SK-N-SH (cell line): ENCODE data around the gene MEIS2. TPM values are rescaled to one million over a fixed set of nuclear protein-coding genes. Genes with fewer than 3 reads are reported as not detected.

Experiments
- CTCF ChIA-PET: fragments of 300-600, 350-600 bp; formaldehyde crosslinking; extraction: SDS; loops from one replicate; lab custom pipeline; 2021; lab: Yijun Ruan, JAX
- POLR2A ChIA-PET: fragments of 350-600 bp; sonication (Branson Sonifier 250); formaldehyde crosslinking; extraction: SDS; loops from one replicate; lab custom pipeline; 2020; ENCODE audit warnings: antibody characterized with exemption, inconsistent platforms; lab: Yijun Ruan, JAX
- DNase-seq: peaks from one replicate; pipeline ENCODE4 v3.0.0; 2012
- H2AFZ ChIP-seq: fragments of 200-600 bp; sonication (generic); 2 replicates; pipeline ENCODE4 v1.8.1; 2016; ENCODE audit warnings: antibody characterized with exemption, mild to moderate bottlenecking, low read depth
- H3F3A ChIP-seq: fragments of 200-600 bp; sonication (generic); replicated peaks from 2 replicates; pipeline ENCODE3; 2016; ENCODE audit warnings: antibody characterized with exemption, mild to moderate bottlenecking; ENCODE audit not compliant: insufficient read depth
- H3K27ac ChIP-seq, 2 experiments: fragments of 200-500 bp in 1 of 2; fragments of 200-600 bp in 1 of 2; sonication (Bioruptor generic) in 1 of 2; sonication (generic), shearing (Covaris generic) in 1 of 2; 2 replicates each; pipeline versions ENCODE4 v1.5.1 to v1.6.1; 2014 to 2016; ENCODE audit warnings: low read depth in 2 of 2, inconsistent platforms in 1 of 2, low read length in 1 of 2, mild to moderate bottlenecking in 1 of 2, mixed read lengths in 1 of 2
- H3K27me3 ChIP-seq: fragments of 200-600 bp; sonication (generic), shearing (Covaris generic); 2 replicates; pipeline ENCODE4 v1.6.1; 2016; ENCODE audit warnings: mixed run types; ENCODE audit not compliant: insufficient read depth
- H3K36me3 ChIP-seq, 2 experiments: fragments of 200-500 bp in 1 of 2; fragments of 200-600 bp in 1 of 2; sonication (Bioruptor generic) in 1 of 2; sonication (generic) in 1 of 2; replicated peaks in 1 of 2; 2 replicates each; pipeline versions ENCODE3 to v1.5.1; 2014 to 2016; ENCODE audit warnings: low read length in 1 of 2, mild to moderate bottlenecking in 1 of 2; ENCODE audit not compliant: insufficient read depth in 2 of 2, control insufficient read depth in 1 of 2
- H3K4me1 ChIP-seq, 2 experiments: fragments of 200-500 bp in 1 of 2; fragments of 200-600 bp in 1 of 2; sonication (Bioruptor generic) in 1 of 2; sonication (generic), shearing (Covaris generic) in 1 of 2; 2 replicates each; pipeline versions ENCODE4 v1.5.1 to v1.6.1; 2014 to 2016; ENCODE audit warnings: low read depth in 1 of 2, low read length in 1 of 2, mixed run types in 1 of 2; ENCODE audit not compliant: insufficient read depth in 2 of 2, control insufficient read depth in 1 of 2
- H3K4me2 ChIP-seq: fragments of 200-600 bp; sonication (generic), shearing (Covaris generic); 2 replicates; pipeline ENCODE4 v1.6.1; 2017; ENCODE audit warnings: mixed run types
- H3K4me3 ChIP-seq, 2 experiments: fragments of 200-500 bp in 1 of 2; fragments of 200-600 bp in 1 of 2; sonication (Bioruptor generic) in 1 of 2; sonication (generic), shearing (Covaris generic) in 1 of 2; 2 replicates each; pipeline versions ENCODE4 v1.5.1 to v1.8.1; 2014 to 2016; ENCODE audit warnings: low read depth in 2 of 2, inconsistent platforms in 1 of 2, low read length in 1 of 2, mild to moderate bottlenecking in 1 of 2, mixed read lengths in 1 of 2, moderate library complexity in 1 of 2
- H3K79me2 ChIP-seq: fragments of 200-600 bp; sonication (generic); 2 replicates; pipeline ENCODE4 v1.8.1; 2017; ENCODE audit warnings: mild to moderate bottlenecking; ENCODE audit not compliant: insufficient read depth
- H3K9ac ChIP-seq: fragments of 200-600 bp; sonication (generic); 2 replicates; pipeline ENCODE4 v1.6.1; 2017; ENCODE audit warnings: mixed run types
- H3K9me2 ChIP-seq: fragments of 200-600 bp; sonication (generic); 2 replicates; pipeline ENCODE4 v1.6.1; 2017; ENCODE audit warnings: mixed run types
- H3K9me3 ChIP-seq: fragments of 200-600 bp; sonication (generic); 2 replicates; pipeline ENCODE4 v1.6.1; 2017; ENCODE audit warnings: mixed run types, mild to moderate bottlenecking, moderate library complexity
- H4K20me1 ChIP-seq: fragments of 200-600 bp; sonication (generic); 2 replicates; pipeline ENCODE4 v1.6.1; 2017; ENCODE audit warnings: mild to moderate bottlenecking, mixed run types; ENCODE audit not compliant: insufficient read depth
- EP300 ChIP-seq, 2 experiments: IDR thresholded peaks; 2 replicates each; pipeline versions ENCODE4 v1.4.0 to v1.6.1; 2012; ENCODE audit warnings: borderline replicate concordance in 1 of 2, low read depth in 1 of 2, low read length in 1 of 2
- FOXJ3 ChIP-seq: sonication (generic); formaldehyde crosslinking; IDR thresholded peaks from 2 replicates; pipeline ENCODE4 v1.5.1; 2020; ENCODE audit warnings: mild to moderate bottlenecking, missing genetic modification reagents
- FOXM1 ChIP-seq: IDR thresholded peaks from 2 replicates; pipeline ENCODE4 v1.4.0; 2012; ENCODE audit warnings: low read depth, mild to moderate bottlenecking
- GATA2 ChIP-seq: sonication (generic); formaldehyde crosslinking; IDR thresholded peaks from 2 replicates; pipeline ENCODE4 v1.5.0; 2020; ENCODE audit warnings: mild to moderate bottlenecking, missing genetic modification reagents
- JUND ChIP-seq: IDR thresholded peaks from 2 replicates; pipeline ENCODE4 v1.4.0; 2012
- MAX ChIP-seq: IDR thresholded peaks from 2 replicates; pipeline ENCODE4 v1.4.0; 2012; ENCODE audit warnings: low read depth
- PBX3 ChIP-seq: IDR thresholded peaks from 2 replicates; pipeline ENCODE4; 2012
- RAD21 ChIP-seq: IDR thresholded peaks from 2 replicates; pipeline ENCODE4 v1.6.1; 2012; ENCODE audit warnings: mild to moderate bottlenecking, low read length
- RCOR1 ChIP-seq: fragments of 150-350 bp; IDR thresholded peaks from 2 replicates; pipeline ENCODE4 v1.6.1; 2017; ENCODE audit warnings: antibody characterized with exemption, low read length
- REST ChIP-seq: IDR thresholded peaks from 2 replicates; pipeline ENCODE4 v1.6.1; 2012; ENCODE audit warnings: mild to moderate bottlenecking, low read depth, low read length, moderate library complexity
- RFX5 ChIP-seq: IDR thresholded peaks from 2 replicates; pipeline ENCODE4 v1.6.1; 2012; ENCODE audit warnings: mild to moderate bottlenecking, improper control_type of control experiment, low read length
- SIN3A ChIP-seq: IDR thresholded peaks from 2 replicates; pipeline ENCODE4 v1.6.1; 2012; ENCODE audit warnings: low read depth, mild to moderate bottlenecking, low read length, moderate library complexity, borderline replicate concordance
- SMC3 ChIP-seq: IDR thresholded peaks from 2 replicates; pipeline ENCODE4 v1.6.1; 2012; ENCODE audit warnings: low read depth, low read length, improper control_type of control experiment
- TEAD4 ChIP-seq: IDR thresholded peaks from 2 replicates; pipeline ENCODE4 v1.4.0; 2012; ENCODE audit warnings: mild to moderate bottlenecking, borderline replicate concordance; ENCODE audit not compliant: insufficient read depth
- USF1 ChIP-seq: IDR thresholded peaks from 2 replicates; pipeline ENCODE4 v1.4.0; 2012; ENCODE audit warnings: low read depth, borderline replicate concordance
- USF2 ChIP-seq: fragments of 150-350 bp; IDR thresholded peaks from 2 replicates; pipeline ENCODE4 v1.6.1; 2017; ENCODE audit warnings: antibody characterized with exemption, low read length, low read depth, borderline replicate concordance
- ZBTB33 ChIP-seq: IDR thresholded peaks from 2 replicates; pipeline ENCODE4 v1.4.0; 2012; ENCODE audit warnings: low read depth, borderline replicate concordance
- WGBS: methylation state at CpG from one replicate; pipeline ENCODE4 v1.1.6; 2017; ENCODE audit warnings: low lambda C conversion rate; 5-methylcytosine and 5-hydroxymethylcytosine counted together
- polyA plus RNA-seq, 3 experiments: library from polyadenylated mRNA; depleted of rRNA; stranded (reverse); fragments of >200 nt; gene quantifications; 2 replicates each; pipeline ENCODE4 v1.2.3, GENCODE V29; 2012

Gene MEIS2
- polyA plus RNA-seq, 1 of the 3 experiments (the other 2 are of a cell fraction) = 146 TPM

GRCh38 chr15:36941798-36942197 is 158.6 kb downstream of the MEIS2 start:
- Histone ChIP-seq H3K27me3 (no peaks in the 10 kb centered on the region), H3K4me3 (no peak overlapping the region), H3K4me1 (peaks cover 0 to 33% of the 10 kb centered on the region in 2 experiments; a peak in 2 of 4 replicates), H3K4me2 (no peak overlapping the region), H3K9ac (no peak overlapping the region), H3K27ac (peak overlapping the region in 1 of 2 experiments; percentile 34; a peak in 2 of 4 replicates), H2AFZ (no peak overlapping the region), H3K36me3 (peaks cover 67 to 100% of the 10 kb centered on the region in 2 experiments), H3K9me3 (no peaks in the 10 kb centered on the region), H3K9me2 (no peaks in the 10 kb centered on the region), H3F3A (peaks cover 10% of the 10 kb centered on the region), H3K79me2 (peaks cover 59% of the 10 kb centered on the region), H4K20me1 (peaks cover 5% of the 10 kb centered on the region; the same call in 1 of the 2 replicates)
- TF ChIP-seq RCOR1 (no peak), USF2 (no peak), EP300 (IDR thresholded peaks at IDR 0.05; ENCODE audit: borderline replicate concordance in 1 of 2, low read depth in 1 of 2, low read length in 1 of 2) (no peak), FOXJ3 (no peak), SMC3 (no peak), GATA2 (no peak), RAD21 (no peak), JUND (no peak), USF1 (no peak), TEAD4 (no peak), MAX (no peak), RFX5 (no peak), PBX3 (no peak)
- no peak for DNase-seq
- WGBS = 78% methylated on average over 4 of the region's 4 CpGs
- ChIA-PET CTCF (no interaction called here), POLR2A (no interaction called here)

GRCh38 chr15:36940636-36941260 is 159.6 kb downstream of the MEIS2 start:
- Histone ChIP-seq H3K27ac (peak overlapping the region in 1 of 2 experiments; percentile 58; a peak in 2 of 4 replicates), H3K9ac (no peak overlapping the region), H2AFZ (no peak overlapping the region), H3K9me2 (no peaks in the 10 kb centered on the region), H3F3A (peaks cover 15% of the 10 kb centered on the region), H3K4me3 (no peak overlapping the region), H3K4me2 (no peak overlapping the region), H3K4me1 (peaks cover 0 to 33% of the 10 kb centered on the region in 2 experiments; a peak in 2 of 4 replicates), H4K20me1 (peaks cover 9% of the 10 kb centered on the region; the same call in 1 of the 2 replicates), H3K27me3 (no peaks in the 10 kb centered on the region), H3K79me2 (peaks cover 66% of the 10 kb centered on the region), H3K9me3 (no peaks in the 10 kb centered on the region), H3K36me3 (peaks cover 65 to 95% of the 10 kb centered on the region in 2 experiments)
- POLR2A ChIA-PET = no interaction called here
- 97% methylated on average over 3 of the region's 3 CpGs for WGBS
- CTCF ChIA-PET = no interaction called here
- no peak for DNase-seq
- no peak for TF ChIP-seq FOXM1
- TF ChIP-seq SIN3A = no peak
- TF ChIP-seq REST = no peak
- TF ChIP-seq MAX = no peak
- TF ChIP-seq ZBTB33 = no peak
